ENCODE data around the gene TNNT1. TPM values are rescaled to one million over a fixed set of nuclear protein-coding genes. Genes with fewer than 3 reads are reported as not detected.

TNNT1 gene
- total RNA-seq, 1 donor = not detected

- H3K27me3 ChIP-seq (ENCODE audit: insufficient read depth, low read length) = peaks cover 30% of the 10 kb centered on the region
- H3K27ac ChIP-seq (ENCODE audit: low read depth, low read length) = no peak overlapping the region
Observed at GRCh38 chr19:55181740-55182139, 32.7 kb upstream of the TNNT1 start.

GRCh38 chr19:55179606-55180484 lies 30.8 kb upstream of the TNNT1 start, which contains the start of gene SYT5:
Gene SYT5 (minus strand): TSS chr19:55180289. CDS start chr19:55179041, 1,248 bp downstream.
- Histone ChIP-seq H3K79me2 (ENCODE audit: insufficient read depth, low read length) (no peaks in the 10 kb centered on the region), H3K4me3 (ENCODE audit: insufficient read depth, low read length) (peak within 1 kb of the TSS; percentile 67), H3K4me1 (ENCODE audit: insufficient read depth, low read length) (peaks cover 8% of the 10 kb centered on the region), H4K20me1 (ENCODE audit: insufficient read depth, low read length) (peaks cover 2% of the 10 kb centered on the region), H3K27ac (ENCODE audit: low read depth, low read length) (no peak within 1 kb of the TSS), H3K9me3 (ENCODE audit: low read depth, low read length) (no peaks in the 10 kb centered on the region), H3K36me3 (ENCODE audit: insufficient read depth, low read length) (no peaks in the 10 kb centered on the region), H3K27me3 (ENCODE audit: insufficient read depth, low read length) (peaks cover 30% of the 10 kb centered on the region), H2AFZ (ENCODE audit: low read length) (peak within 1 kb of the TSS; percentile 82), H3K4me2 (ENCODE audit: insufficient read depth, low read length) (peak within 1 kb of the TSS; percentile 73)
- TF ChIP-seq CTCF (IDR thresholded peaks at IDR 0.05; ENCODE audit: extremely low read depth, low read depth, low read length) = no peak
- peak; percentile 96 for DNase-seq (ENCODE audit: insufficient read length, low spot score, missing footprints)

More at GRCh38 chr19:55181740-55182139, 32.7 kb upstream of the TNNT1 start:
- Histone ChIP-seq H2AFZ (ENCODE audit: low read length) (no peak overlapping the region), H3K4me2 (ENCODE audit: insufficient read depth, low read length) (no peak overlapping the region), H4K20me1 (ENCODE audit: insufficient read depth, low read length) (no peaks in the 10 kb centered on the region), H3K9me3 (ENCODE audit: low read depth, low read length) (no peaks in the 10 kb centered on the region), H3K4me1 (ENCODE audit: insufficient read depth, low read length) (peaks cover 8% of the 10 kb centered on the region), H3K36me3 (ENCODE audit: insufficient read depth, low read length) (no peaks in the 10 kb centered on the region), H3K79me2 (ENCODE audit: insufficient read depth, low read length) (no peaks in the 10 kb centered on the region), H3K4me3 (ENCODE audit: insufficient read depth, low read length) (no peak overlapping the region)
- no peak for DNase-seq (ENCODE audit: insufficient read length, low spot score, missing footprints)
- no peak for TF ChIP-seq CTCF (IDR thresholded peaks at IDR 0.05; ENCODE audit: extremely low read depth, low read depth, low read length)

GRCh38 chr19:55178781-55179599 lies 30.0 kb upstream of the TNNT1 start:
- H2AFZ ChIP-seq (ENCODE audit: low read length) = peak overlapping the region; percentile 82

More at GRCh38 chr19:55178781-55179599, 30.0 kb upstream of the TNNT1 start:
- peaks cover 2% of the 10 kb centered on the region for H4K20me1 ChIP-seq (ENCODE audit: insufficient read depth, low read length)
- peaks cover 30% of the 10 kb centered on the region for H3K27me3 ChIP-seq (ENCODE audit: insufficient read depth, low read length)
- peak; percentile 98 for DNase-seq (ENCODE audit: insufficient read length, low spot score, missing footprints)
- peak overlapping the region; percentile 73 for H3K4me2 ChIP-seq (ENCODE audit: insufficient read depth, low read length)
- no peak for TF ChIP-seq CTCF (IDR thresholded peaks at IDR 0.05; ENCODE audit: extremely low read depth, low read depth, low read length)
- H3K27ac ChIP-seq (ENCODE audit: low read depth, low read length) = no peak overlapping the region
- H3K9me3 ChIP-seq (ENCODE audit: low read depth, low read length) = no peaks in the 10 kb centered on the region
- H3K79me2 ChIP-seq (ENCODE audit: insufficient read depth, low read length) = no peaks in the 10 kb centered on the region
- peak overlapping the region; percentile 67 for H3K4me3 ChIP-seq (ENCODE audit: insufficient read depth, low read length)
- H3K36me3 ChIP-seq (ENCODE audit: insufficient read depth, low read length) = no peaks in the 10 kb centered on the region
- peaks cover 8% of the 10 kb centered on the region for H3K4me1 ChIP-seq (ENCODE audit: insufficient read depth, low read length)
